ENCODE results near the gene TNFRSF4.

Gene TNFRSF4

DNA sequence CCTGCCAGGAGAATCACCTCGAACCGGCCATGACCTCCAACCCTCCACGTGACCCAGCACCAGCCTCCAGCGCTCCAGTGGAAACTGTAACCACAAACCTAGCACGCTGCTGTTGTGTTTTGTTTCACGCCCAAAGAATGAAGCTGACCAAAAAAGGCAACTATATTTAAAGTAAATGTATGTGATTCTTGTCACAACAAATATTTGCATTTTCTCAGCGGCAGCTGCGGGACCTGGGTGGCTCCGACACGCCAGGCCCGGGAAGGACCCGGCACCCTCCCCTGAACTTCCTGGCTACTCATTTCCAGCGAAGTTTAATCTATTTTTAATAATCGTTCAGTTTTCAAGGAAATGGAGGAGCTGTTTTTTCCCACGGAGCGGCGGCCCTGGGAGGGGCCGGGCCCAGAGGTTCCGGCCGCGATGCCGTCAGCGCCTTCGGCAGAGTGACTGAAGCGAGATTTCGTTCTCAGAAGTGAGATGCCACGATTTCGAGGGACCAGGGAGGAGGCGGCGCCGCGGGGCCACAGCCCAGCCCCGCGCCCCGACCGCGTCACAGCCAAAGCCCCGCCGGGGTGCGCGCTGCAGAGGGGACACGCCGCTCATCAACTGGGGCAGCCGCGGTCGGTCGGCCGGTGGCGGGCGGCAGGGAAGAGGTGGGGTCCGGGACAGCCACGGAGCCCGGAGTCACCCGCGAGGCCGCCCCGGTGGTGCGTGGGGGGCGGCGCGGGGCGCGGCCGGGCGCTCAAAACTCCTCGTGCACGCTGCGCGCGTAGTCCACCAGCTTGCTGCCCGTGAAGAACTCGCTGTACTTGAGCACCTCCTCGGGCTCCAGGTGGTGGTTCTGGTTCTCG lies 3.0 kb upstream of the TNFRSF4 start:
- no peak for FAIRE-seq

DNA sequence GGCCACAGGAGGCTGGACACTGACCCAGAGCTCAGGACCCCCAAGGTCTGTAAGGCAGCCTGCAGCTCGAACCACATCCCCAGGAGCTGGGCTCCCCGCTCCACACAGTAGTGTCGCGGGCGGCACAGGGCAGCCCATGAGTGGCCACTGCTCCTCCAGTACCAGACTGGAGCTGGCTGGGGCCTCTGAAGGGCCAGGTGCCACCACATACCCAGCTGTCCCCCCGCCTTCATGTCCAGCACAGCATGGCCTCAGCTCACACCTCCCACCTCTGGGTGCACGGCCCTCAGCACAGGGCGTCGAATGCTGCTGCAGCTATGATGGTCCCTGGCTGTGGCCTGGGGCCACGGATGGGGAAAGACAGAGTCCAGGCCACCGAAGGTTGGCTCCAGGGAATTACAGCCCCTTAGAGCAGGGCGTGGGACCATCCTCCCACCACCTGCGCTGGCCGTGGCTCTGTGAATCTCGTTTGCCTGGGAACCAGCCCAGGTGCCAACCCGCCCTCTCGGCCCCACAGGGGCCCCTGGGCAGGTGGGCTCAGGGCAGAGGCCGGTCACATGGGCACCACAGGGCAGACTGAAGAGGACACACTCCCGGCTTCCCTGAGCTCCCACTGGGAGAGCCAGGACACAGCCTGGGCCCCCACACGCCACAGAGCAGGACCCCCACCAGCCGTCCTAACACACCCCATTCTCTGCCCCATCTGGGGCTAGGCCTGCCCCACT lies 2.1 kb upstream of the TNFRSF4 start:
- no peak for FAIRE-seq

- FAIRE-seq = no peak
These were observed 1.2 kb upstream of the TNFRSF4 start for GRCh38 chr1:1215080-1215676.

DNA sequence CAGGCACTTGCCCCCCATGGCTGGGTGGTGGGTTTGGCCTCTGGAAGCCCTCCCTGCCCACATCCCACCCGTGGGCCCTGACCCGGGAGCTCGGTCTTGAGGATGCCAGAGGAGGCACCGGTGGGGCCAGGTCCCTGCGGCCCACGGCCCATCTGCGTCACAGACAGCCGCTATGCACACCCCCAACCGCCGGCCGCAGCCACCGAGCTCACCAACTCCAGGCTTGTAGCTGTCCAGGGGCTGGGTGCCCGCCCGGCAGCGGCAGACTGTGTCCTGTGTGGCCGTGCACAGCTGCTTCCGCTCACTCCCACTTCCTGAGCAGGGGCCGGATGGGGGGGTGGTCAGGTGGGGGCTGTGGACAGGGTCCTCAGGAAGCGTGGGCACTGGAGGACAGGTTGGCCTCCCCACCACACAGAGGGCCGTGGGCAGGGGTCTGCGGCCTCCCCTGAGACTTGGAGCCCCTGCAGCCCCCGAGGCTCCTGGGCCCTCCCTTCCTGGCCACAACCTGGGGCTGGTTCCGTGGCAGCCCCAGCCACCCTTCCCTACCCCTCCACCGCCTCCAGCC lies 1.1 kb downstream of the TNFRSF4 start:
- FAIRE-seq = no peak

DNA sequence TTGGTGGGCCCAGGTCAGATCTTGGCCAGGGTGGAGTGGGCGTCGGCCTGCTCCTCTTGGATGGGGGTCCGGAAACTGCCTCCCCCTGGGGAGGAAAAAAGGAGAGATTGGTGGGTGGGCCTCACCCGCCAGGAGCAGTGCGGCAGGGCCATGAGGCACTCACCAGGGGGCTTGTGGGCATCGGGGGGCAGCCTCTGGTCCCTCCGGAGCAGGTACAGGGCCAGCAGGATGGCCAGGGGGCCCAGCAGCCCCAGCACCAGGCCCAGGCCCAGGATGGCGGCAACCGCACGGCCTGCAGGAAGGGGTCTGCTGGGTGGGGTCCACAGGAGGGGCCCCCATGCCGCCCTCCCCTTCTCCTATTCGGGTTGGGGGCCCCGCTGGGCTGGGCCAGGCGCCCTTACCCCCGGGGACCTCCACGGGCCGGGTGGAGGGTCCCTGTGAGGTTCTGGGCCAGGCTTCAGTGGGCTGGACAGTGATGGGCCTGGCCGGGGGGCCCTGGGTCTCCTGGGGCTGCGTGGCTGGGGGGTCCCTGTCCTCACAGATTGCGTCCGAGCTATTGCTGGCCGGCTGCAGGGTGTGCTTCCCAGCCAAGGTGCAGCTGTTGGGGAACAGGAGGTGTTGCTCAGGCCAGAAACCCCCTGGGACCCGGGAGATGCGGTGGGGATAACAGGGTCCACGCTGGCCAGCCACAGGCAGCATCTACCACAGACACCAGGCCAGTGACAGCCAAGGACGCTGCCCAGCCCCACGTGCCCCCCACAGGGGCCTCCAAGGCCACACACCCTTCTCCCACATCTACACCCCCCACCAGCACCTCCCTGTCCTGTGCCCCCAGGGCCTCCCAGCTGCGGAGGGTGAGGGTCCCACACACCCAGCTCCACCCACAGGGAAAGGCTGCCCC lies 2.2 kb downstream of the TNFRSF4 start:
- no peak for FAIRE-seq

GRCh38 chr1:1210726-1211540 lies 3.0 kb downstream of the TNFRSF4 start:
- no peak for FAIRE-seq

GRCh38 chr1:1208713-1209433 lies 5.1 kb downstream of the TNFRSF4 start:
- FAIRE-seq = no peak

- no peak for FAIRE-seq
These were observed 6.4 kb downstream of the TNFRSF4 start for GRCh38 chr1:1207571-1207892.

DNA sequence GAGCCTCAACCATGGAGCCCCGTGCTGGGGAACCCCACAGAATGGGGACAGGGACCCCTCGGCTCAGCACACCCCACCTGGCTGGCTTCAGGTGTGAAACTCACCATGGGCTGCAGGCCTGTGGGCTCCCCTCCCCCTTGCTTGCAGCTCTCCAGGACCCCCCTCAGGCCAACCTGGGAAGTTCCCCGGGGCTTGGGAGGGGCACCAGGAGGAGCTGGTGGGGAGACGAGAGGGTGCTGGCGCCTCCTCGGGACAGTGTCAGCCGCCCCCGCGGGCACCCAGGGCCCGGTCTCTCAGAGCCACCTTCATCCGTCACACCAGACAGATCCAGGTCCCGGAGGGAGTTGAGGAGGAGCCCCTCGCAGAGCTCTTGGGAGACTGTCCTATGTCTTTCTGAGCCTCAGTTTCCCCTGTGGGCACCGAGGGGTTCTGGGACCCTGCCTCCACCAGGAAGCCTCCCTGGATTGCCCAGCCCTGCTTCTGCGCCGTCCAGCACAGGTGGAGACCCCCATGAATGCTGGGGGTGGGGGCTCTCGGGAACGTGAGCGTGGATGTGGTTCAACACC lies 6.9 kb downstream of the TNFRSF4 start:
- no peak for FAIRE-seq

DNA sequence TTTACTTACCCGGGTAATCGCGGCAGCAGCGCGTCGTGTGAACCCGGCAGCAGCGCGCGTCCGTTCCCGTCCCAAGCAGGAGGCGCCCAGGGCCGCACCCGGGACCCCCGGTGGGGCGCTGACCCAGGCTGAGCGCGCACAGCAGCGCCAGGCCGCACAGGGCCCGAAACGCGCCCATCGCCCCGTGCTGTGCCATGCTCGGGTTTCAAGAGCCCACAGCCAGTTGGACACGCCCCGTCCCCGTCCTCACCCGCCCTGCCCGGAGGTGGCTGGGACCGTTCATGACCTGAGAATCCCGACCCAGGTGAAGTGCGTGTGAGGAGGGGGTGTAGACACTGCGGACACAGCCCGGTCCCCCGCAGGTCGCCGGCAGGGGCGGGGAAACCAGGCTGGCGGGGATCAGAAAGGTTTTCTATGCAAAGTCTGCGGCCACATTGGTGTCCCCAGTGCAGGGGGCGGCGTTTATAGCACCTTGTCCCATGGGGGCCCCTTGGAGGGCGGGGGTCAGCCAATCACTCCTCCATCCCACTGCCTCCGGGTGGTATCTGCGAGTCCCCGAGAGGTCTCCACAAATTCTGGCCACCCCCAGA lies 7.5 kb downstream of the TNFRSF4 start, which contains the start of gene TNFRSF18:
Gene TNFRSF18, minus strand, starts transcription at position 217 of the 590 bp plus-strand sequence. Its CDS starts 21 bp downstream, at position 196.
- FAIRE-seq = no peak

DNA sequence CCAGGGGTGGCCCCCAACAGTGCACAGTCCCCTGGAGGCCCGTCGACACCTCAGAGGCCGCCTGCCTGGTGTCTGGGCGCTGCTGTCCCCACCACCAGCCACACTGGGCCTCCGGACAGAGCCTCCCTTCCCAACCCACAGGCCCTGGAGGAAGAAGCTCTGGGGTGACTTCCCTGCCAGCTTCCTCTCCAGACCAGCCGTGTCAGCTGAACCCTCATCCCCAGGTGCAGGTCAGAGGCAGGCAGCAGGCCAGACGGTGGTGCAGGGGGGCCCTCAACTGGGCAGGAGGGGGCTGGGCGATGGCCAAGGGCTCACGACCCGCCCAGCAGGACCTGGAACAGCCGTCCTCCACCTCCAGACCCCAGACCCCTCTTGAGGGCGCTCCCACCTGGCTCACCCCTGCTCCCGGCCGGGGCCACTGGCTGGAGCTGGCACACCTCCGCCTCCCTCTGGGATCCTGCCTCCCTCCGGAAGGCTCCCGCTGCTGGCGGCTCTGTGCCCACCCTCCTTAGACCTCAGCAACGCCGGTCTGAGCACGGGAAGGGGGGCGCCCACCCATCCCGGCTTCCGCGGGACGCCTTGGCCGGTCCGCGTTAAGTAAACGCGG lies 8.1 kb downstream of the TNFRSF4 start:
- FAIRE-seq = no peak

DNA sequence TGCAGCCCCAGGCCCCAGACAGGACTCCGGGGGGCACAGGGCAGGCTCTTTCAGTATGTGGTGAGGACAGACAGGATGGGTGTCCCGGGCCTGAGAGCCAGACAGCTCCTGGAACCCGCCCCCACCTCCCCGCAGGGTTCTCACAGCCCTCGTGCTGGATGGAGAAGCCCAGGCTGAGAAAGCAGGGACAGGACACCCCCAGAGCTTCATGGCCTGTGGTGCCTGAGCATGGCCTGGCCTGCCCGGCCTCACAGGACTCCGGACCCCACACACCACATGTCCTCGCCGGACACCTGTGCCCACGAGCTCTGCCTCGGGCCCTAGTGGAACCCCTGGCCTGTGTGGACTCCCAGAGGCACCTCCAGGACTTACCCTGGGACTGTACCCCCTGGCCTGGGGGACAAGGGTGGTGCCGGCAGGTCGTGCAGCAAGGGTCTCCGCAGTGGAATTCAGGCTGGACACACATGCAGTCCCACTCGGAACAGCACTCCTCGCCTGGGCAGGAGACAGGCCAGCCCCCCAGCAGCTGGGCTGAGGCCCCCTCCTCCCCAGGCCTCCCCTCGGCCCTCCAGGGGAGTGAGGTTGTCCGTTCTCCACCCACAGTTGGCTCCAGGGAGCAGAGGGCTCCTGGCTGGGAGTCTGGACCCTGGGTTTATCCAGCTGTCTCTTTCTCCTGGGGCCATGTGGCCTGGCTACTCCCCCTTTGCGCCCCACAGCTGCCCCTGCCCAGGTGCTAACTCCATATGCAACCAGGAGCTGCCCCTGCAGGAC lies 8.8 kb downstream of the TNFRSF4 start:
- no peak for FAIRE-seq

- FAIRE-seq = no peak
These were observed 9.5 kb downstream of the TNFRSF4 start for GRCh38 chr1:1204425-1204920.

DNA sequence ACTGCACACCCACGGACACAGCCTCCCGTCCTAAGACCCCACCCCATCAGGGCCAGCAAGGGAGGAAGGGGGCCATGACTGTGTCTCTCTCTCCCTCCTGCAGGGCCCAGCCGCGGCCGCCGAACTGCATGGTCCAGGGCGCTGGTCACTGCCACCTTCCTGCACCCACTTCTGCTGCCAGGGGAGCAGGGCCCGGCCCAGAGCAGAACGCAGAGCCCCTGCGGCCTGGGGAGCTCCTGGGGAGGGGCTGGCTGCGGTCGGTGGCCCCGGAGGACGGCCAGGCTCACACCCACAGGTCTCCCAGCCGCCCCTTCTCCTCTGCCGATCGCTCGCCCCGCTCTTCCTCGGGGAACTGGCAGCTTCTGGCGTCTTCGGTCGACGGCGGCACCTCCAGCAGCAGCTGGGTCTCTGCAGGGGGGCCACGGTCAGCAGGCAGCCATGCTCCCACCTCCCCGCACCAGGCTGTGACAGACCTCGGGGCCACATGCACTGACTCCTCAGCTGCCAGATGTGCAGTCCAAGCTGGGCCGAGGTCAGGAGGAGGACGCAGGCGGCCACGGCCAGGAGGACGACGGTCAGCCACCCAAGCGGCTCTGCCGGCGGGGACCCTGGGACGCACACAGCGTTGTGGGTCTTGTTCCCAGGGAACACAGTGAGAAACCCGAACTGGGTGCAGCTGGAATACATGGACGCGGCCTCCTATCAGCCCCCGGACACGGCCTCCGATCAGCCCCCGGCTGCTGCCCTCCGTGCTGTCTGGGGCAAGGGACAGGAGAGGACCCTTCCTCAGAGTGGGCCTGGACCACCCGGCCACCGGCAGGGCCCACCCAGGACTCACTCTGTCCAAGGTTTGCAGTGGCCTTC lies 10.2 kb downstream of the TNFRSF4 start:
- FAIRE-seq = no peak

DNA sequence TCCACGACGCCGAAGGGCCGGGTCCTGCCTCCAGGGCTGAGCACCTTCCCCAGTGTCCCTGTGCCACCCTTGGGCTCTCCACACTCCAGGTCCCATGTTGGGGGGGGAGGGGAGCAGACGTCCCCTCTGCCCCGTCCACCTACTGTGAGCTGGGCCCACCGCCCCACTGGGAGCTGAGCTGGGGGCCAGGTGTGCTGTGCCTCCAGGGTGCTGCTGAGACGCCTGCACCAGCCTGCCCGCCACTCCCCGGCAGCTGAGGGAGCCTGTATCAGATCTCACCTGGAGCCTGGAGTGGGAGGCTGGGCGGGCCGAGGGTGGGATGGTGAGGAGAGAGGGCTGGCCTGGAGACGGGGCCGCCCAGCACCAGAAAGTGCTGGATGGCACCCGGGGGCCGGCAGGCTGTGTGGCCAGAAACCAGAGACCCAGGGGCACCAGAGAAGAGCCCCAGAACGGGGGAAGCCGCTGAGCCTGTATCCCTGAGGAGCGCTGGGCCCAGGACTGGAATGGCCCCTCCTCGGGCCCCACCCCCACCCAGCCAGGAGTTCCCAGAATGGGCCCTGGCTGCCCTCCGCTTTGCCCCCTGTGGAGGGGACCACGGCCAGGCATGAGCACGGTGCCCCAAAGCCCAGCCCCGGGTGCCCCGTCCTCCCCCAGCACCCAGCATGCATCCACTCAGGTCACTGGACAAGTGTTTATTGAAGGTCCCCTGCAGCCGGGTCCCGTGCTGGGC lies 11.0 kb downstream of the TNFRSF4 start:
- FAIRE-seq = no peak

GRCh38 chr1:1200876-1201810 lies 12.8 kb downstream of the TNFRSF4 start:
- FAIRE-seq = no peak

Data from A204.1 (cell line).